HG02610 (cell line): ENCODE results near the gene TIMM17A.
A peak's percentile ranks its signal among the peaks of the same experiment; 100 is the strongest.
"Not testable (repeated sequence)": the region's sequence is repeated elsewhere in the genome, so short reads cannot be mapped to it uniquely, and the experiment has no call there.

Source experiments
- ATAC-seq: cut with Tn5 transposase; IDR thresholded peaks from one replicate; pipeline ENCODE4 v1.9.1; 2021; ENCODE audit warnings: mild to moderate bottlenecking, moderate library complexity; ENCODE audit not compliant: unreplicated experiment

Gene TIMM17A

GRCh38 chr1:201939574-201939973 is 15.7 kb upstream of the TIMM17A start:
- no peak for ATAC-seq

GRCh38 chr1:201940316-201940715 is 15.0 kb upstream of the TIMM17A start:
- not testable (repeated sequence) for ATAC-seq

DNA sequence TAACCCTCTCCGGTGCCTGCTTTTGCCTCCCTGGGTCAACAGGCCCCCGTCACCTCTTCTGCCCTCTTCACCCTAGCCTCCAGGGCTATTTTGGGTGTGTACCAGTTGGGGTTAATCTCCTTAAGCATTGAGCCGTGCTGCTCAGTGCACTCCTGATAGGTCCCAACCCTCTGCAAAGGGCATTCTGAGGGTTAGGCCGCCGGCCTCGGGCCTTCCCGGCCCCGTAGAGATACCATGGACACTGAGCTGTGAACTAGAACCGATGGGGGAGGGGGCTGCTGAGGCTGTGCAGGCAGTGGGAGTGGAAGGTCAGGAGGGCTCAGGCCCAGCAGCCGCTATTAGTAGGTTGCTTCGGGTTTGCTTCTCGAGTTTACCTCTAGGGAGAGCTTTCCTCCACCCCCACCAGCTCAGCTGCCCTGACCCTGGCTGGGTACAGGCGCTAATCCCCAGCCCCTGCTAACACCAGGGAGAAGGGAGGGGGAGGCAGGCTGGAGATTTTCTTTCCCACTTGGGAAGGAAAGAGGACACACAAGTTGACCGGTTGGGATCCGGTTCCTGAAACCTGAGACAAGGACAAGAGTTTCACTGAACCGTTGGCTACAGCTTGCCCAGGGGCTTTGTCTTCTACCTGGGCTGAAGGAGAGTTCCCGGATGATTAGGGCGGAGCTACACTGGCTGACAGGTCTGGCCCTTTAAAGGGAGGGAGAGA is 13.7 kb upstream of the TIMM17A start:
- ATAC-seq, result no peak

DNA sequence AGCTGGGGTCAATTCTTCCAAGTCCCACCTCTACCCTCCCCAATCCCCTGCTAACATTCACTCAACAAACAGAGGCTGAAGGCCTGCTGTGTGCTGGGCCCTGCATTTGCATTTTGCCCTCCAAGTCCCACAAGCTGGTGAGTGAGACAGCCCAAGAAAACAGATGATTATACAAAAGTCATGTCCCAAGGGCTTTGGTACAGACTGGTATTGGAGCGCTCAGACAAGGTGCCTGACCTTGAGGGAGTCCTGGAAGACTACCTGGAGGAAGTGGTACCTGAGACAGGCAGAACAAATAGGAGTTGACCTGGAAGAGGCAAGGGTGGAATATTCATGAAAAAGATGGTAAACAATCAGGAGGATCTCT is 13.2 kb upstream of the TIMM17A start:
- no peak for ATAC-seq

DNA sequence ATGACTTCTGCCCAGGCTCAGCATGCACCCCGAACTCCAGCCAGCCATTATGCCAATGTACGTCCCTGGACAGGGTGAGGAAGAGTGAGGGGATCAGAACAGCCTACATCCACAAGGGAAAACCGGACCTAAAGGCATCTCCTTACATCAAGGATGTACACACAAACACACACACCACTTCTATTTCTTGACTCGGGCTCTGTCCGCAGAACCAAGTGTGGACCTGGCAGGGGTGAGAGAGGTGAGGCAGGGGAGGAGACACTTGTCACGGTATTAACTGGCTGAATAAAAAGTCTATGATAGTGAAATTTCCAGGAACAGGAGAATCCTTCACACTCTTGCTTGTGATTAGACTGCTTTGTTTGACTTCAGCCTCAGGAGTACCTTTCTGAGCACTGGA is 11.3 kb upstream of the TIMM17A start:
- no peak for ATAC-seq

GRCh38 chr1:201944639-201945038 is 10.7 kb upstream of the TIMM17A start:
- ATAC-seq, result no peak

DNA sequence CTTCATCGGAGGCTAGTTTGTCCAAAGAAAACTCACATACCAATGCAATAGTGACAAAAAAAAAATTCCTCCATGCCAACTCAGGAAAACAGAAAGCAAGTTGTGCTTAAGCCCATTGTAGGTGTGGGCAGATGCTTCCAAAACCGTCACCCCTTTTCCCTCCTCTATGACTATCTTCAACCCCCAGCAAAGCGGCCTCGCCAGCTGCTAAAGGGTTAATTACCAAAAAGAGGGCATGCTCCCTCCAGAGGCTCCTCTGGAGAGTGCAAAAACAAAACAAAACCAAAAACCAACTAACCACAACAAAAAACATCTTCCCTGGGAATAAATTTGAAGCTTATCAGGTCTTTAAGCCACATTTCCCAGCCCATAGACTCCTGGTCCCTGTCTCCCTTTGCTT is 10.1 kb upstream of the TIMM17A start:
- ATAC-seq, result no peak

DNA sequence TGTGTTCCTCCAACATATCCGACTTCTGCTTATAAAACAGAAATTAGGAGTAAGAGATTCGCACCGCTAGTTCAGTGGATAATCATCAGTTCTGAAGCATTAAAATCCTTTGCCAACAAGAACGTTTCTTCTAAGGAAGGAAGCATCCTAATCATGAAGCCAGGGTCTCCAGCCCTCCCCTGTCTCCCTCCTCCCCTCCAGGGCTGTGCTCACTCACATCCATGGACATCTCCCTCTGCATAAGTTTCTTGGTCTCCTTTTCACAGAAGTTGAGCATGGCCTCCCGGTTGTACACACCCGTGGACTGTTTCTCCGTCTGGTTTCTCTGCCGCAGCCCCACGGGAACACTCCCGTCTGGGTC is 9.5 kb upstream of the TIMM17A start:
- no peak for ATAC-seq

DNA sequence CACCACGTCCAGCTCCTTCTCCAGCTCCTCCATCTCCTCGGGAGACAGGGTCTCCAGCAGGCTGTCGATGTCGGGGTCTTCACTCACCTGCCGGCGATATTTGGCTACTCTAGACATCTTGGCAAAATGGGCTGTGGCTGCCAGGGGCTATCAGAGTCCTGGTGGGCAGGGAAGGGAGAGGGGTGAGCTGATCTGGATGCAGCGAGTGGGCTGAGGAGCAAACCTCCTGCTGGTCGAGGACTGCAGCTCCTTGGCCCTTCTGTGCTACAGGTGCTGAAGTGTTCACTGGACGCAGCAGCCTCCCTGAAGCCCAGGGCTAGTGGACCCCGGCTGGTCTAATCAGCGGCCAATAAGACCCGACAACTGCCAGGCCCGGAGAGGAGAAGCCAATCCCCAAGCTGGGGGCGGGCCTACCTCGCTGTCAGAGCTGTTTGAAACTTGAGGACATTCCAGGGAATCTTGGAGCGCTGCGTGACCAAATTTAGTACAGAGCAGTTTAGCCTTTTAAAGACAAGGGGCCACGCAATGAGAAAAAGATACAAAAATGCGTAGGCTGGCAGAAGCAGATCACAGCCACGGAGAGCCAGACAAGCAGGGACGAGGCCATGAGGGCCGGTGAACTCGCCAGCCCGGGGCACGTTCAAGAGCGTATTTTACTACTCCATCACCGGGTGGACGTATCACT is 8.9 kb upstream of the TIMM17A start, which contains the start of gene LMOD1:
TSS of gene LMOD1 (minus strand) at position 325 of the 685 bp plus-strand sequence. CDS start at position 117, 208 bp downstream.
- ATAC-seq, result no peak

DNA sequence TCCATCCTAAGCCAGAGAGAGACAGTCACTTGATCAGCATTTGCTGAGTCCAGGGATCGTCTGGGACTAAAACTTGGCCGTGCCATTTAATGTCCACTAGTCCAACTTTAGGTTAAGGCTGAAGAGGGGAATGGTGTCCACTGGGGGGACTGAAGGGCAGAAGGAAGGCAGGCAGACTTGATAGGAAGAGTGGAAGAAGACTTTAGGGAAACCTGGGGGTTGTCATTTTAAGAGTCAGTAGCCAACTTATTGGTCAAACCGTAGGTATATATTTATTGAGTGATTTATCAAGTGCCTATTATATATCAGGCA is 7.7 kb upstream of the TIMM17A start:
- no peak for ATAC-seq

- ATAC-seq, result no peak
These were observed 5.8 kb upstream of the TIMM17A start for GRCh38 chr1:201949491-201949890.

- no peak for ATAC-seq
These were observed 867 bp upstream of the TIMM17A start for GRCh38 chr1:201954263-201955008.

DNA sequence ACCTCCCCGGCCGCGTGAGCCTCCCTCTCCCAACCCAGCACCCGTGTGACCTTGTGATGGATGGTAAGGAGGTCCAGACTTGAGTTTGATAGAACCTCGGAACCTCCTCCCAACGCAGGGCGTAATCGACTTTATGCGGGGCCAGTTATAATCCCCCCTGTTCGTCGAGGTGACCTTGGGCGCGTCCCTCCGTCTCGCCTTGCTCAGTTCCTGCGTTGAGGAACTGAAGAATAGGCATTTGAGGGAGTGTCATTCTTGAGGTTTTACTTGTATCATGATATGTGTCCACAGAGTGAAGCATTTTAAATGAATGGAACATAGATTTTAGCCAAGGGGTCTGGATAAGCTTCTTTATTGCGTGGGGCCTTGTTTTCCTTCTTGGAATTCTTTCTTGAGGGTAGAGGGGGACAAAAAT is 433 bp downstream of the TIMM17A start:
- no peak for ATAC-seq

DNA sequence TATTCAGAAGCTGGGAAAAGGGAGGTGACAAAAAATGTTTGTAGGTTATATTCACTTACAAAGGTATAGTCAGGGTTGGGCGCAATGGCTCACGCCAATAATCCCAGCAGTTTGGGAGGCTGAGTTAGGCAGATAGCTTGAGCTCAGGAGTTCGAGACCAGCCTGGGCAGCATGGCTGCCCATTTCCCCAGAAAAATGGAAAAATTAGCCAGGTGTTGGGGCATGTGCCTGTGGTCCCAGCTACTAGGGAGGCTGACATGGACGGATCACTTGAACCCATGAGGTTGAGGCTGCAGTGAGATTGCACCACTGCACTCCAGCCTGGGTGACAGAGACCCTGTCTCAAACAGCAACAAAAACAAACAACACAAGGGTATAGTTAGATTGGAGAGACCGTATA is 3.0 kb downstream of the TIMM17A start:
- no peak for ATAC-seq

- not testable (repeated sequence) for ATAC-seq
These were observed 7.1 kb downstream of the TIMM17A start for GRCh38 chr1:201962382-201962781.

- ATAC-seq, result no peak
These were observed 9.0 kb downstream of the TIMM17A start for GRCh38 chr1:201964261-201964660.

- no peak for ATAC-seq
These were observed 10.9 kb downstream of the TIMM17A start for GRCh38 chr1:201966171-201966570.

GRCh38 chr1:201968202-201968925 is 13.1 kb downstream of the TIMM17A start:
- no peak for ATAC-seq

GRCh38 chr1:201970334-201971159 is 15.2 kb downstream of the TIMM17A start:
- ATAC-seq, result no peak

- peak; percentile 78 for ATAC-seq
These were observed 26.8 kb downstream of the TIMM17A start for GRCh38 chr1:201982082-201982622.
